Right lobe of liver (tissue), 6 donors: ENCODE results near the gene PDE4DIP. TPM values are rescaled to one million over a fixed set of nuclear protein-coding genes. Genes with fewer than 3 reads are reported as not detected.
"Not testable (repeated sequence)": the region's sequence is repeated elsewhere in the genome, so short reads cannot be mapped to it uniquely, and the experiment has no call there.

Experiments used
- ATAC-seq, 4 donors: fragments of 200-7000 bp; cut with Tn5 transposase; one replicate each; pipeline ENCODE4 v1.9.1; 2020; ENCODE audit warnings: mild to moderate bottlenecking in 4 of 4, moderate library complexity in 4 of 4
- DNase-seq, 3 donors: peaks; one replicate each; pipeline ENCODE4 v3.0.0-alpha.2; 2020
- H3K27ac ChIP-seq, 3 donors: fragments of 200-600 bp; one replicate each; pipeline ENCODE4 v1.8.0; 2022
- H3K27me3 ChIP-seq, 2 donors: fragments of 200-600 bp; one replicate each; pipeline ENCODE4 v1.8.0; 2022
- H3K36me3 ChIP-seq, 4 donors: fragments of 200-600 bp; sonication (generic) in 1 of 4; one replicate each; pipeline versions ENCODE4 v1.5.1 to v1.8.0; 2017 to 2022; ENCODE audit warnings: control low read depth in 1 of 4
- H3K4me1 ChIP-seq, 4 donors: fragments of 200-600 bp; sonication (generic) in 1 of 4; one replicate each; pipeline versions ENCODE4 v1.5.1 to v1.8.0; 2017 to 2022; ENCODE audit warnings: control low read depth in 1 of 4
- H3K4me3 ChIP-seq, 3 donors: fragments of 200-600 bp; one replicate each; pipeline ENCODE4 v1.8.0; 2022
- H3K9me3 ChIP-seq, 4 donors: fragments of 200-600 bp; sonication (generic) in 1 of 4; one replicate each; pipeline versions ENCODE4 v1.5.1 to v1.8.0; 2017 to 2022; ENCODE audit warnings: control low read depth in 1 of 4
- WGBS: methylation state at CpG from one replicate; pipeline ENCODE4 v1.1.6; 2018; ENCODE audit warnings: low coverage, low lambda C conversion rate; ENCODE audit not compliant: insufficient coverage; ENCODE audit errors: missing lambda C conversion rate; 5-methylcytosine and 5-hydroxymethylcytosine counted together
- intact Hi-C, 2 donors: fragments of 100-400 bp; cut with DNase I; formaldehyde crosslinking; loops; one replicate each; pipeline versions ENCODE4 v1.11.2 to v1.14.1; 2022
- long read RNA-seq: library from polyadenylated mRNA; unstranded; transcript quantifications from one replicate; pipeline ENCODE4 v2.0.0, GENCODE V29; 2019
- total RNA-seq, 6 experiments: library from RNA; depleted of rRNA in 2 of 6; stranded (reverse); fragments of >200 nt in 2 of 6; fragmentation: NEBNext Ultra II Directional in 3 of 6; extraction: Animal tissue kit (Norgen Biotek cat#: 25700) in 3 of 6; gene quantifications; one replicate each; pipeline versions ENCODE4 v1.1.0 to v1.2.4, GENCODE V29; 2016 to 2023
- donor health status: DM: no; HTN: yes; CAD: no.
- donor health status: DM: no; HTN: no; CAD: no.
- donor health status: DM: no; HTN: no; CAD: no.
- donor health status: DM: no; HTN: yes; CAD: no.
- donor health status: DM: no; HTN: yes; CAD: no.

Gene PDE4DIP
- 100 to 1,000 TPM in 1 of 6 experiments, 10 to 100 TPM in 5; 36.3 to 129 (median 57.9) TPM for total RNA-seq
- long read RNA-seq, full-length matches to known transcripts, result 4 of 20 reads
- long read RNA-seq, partial matches to known transcripts, result 13 of 20 reads
- long read RNA-seq, other reads (novel, unspliced or antisense), result 3 of 20 reads

DNA sequence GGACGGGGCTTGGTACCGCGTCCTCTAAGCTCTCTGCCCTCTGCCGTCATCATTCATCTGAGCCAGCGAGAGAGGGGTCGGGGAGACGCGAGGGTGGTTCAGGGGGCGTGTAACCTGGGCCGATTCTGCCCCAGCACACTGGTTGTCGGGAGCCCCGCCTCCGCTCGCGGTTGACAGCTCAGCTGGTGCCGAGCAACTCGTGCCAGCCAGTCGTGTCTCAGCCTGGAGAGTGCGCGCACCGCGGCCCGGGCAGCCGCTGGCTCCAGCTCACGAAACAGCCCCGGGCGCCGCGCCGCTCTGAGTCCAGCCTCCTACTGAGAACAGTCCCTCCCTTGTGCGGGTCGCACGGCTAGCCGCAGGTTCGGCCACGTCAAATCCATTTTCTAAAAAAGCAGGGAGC lies at the start of gene PDE4DIP:
TSS of gene PDE4DIP (plus strand) at position 209 of the 400 bp plus-strand sequence. CDS start 347 bp downstream, outside the sequence.
- H3K4me1 ChIP-seq, H3K27ac ChIP-seq, H3K9me3 ChIP-seq, intact Hi-C loops, H3K4me3 ChIP-seq, H3K27me3 ChIP-seq, H3K36me3 ChIP-seq: not testable (repeated sequence)
- DNase-seq (peak in 2 of 3 donors; percentile 27 to 56), ATAC-seq (peak; percentile 95 to 97 (median 96))
- no CpG with 5 or more reads among the region's 36 CpGs for WGBS

DNA sequence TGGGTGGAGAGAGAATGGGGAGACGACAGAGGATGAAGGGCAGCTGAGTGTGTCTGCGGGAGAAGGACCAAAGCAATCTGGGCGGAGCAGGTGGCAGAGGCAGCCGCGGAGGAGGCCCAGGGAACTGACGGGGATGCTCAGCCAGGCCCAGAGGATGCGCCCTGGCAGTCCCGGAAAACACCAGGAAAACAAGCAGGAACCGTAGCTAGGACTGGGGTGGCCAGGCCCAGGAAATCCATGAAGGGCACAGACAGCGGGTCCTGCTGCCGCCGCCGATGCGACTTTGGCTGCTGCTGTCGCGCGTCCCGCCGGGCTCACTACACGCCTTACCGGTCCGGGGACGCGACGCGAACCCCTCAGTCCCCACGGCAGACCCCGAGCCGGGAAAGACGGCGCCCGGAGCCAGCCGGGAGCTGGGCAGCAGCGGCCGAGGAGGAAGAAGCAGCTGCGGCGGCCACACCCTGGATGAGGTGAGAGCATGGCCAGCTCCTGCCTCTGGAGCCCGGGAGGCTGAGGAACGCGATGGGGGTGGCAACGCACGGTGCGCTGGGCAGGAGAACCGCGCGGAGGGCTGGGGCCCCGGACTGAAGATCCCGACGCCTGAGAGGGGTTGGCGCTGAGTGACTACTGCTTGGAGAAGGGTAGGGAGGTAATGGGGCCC lies 35.8 kb upstream of the PDE4DIP start:
- H3K4me1 ChIP-seq, intact Hi-C loops, H3K27me3 ChIP-seq, DNase-seq, H3K4me3 ChIP-seq, H3K9me3 ChIP-seq, H3K36me3 ChIP-seq, H3K27ac ChIP-seq: not testable (repeated sequence)
- peak in 3 of 4 donors; percentile 30 to 38 (median 37) for ATAC-seq
- WGBS, result no CpG with 5 or more reads among the region's 50 CpGs

DNA sequence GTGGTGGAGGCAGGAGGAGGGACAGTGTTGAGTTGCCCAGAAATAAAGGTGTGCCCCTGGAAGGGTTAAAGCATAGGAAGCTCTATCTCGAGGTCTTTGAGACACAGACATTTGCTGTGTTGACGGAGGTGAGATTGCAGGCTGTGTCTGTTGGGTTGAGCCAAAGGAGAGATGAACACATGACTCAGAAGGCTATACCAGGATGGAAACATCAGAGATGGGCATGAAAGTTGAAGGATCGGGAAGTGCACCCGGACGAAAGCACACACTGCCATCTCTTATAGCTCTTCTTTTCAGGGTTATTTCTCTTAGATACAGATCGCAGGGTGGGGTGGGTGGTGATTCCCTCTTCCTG lies 35.3 kb upstream of the PDE4DIP start:
- H3K36me3 ChIP-seq, H3K27ac ChIP-seq, intact Hi-C loops, H3K9me3 ChIP-seq, H3K27me3 ChIP-seq, ATAC-seq, H3K4me3 ChIP-seq, H3K4me1 ChIP-seq, DNase-seq: not testable (repeated sequence)
- WGBS, result no CpG with 5 or more reads among the region's 6 CpGs

DNA sequence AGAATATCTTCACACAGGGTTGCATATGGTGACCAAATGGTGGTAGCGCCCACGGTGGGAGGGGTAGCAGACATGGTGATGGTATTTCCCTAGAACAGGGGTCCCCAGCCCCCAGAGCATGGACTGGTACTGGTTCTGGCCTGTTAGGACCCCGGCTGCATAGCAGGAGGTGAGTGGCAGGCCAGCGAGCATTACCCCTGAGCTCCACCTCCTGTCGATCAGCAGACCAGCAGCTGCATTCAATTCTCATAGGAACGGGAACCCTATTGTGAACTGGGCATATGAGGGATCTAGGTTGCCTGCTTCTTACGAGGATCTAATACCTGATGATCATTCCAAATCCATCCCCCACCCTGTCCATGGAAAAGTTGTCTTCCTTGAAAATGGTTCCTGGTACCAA lies 22.0 kb upstream of the PDE4DIP start:
- H3K4me3 ChIP-seq, intact Hi-C loops, H3K27ac ChIP-seq, ATAC-seq, H3K27me3 ChIP-seq, H3K9me3 ChIP-seq, H3K36me3 ChIP-seq, DNase-seq, H3K4me1 ChIP-seq: not testable (repeated sequence)
- no CpG with 5 or more reads among the region's 7 CpGs for WGBS

DNA sequence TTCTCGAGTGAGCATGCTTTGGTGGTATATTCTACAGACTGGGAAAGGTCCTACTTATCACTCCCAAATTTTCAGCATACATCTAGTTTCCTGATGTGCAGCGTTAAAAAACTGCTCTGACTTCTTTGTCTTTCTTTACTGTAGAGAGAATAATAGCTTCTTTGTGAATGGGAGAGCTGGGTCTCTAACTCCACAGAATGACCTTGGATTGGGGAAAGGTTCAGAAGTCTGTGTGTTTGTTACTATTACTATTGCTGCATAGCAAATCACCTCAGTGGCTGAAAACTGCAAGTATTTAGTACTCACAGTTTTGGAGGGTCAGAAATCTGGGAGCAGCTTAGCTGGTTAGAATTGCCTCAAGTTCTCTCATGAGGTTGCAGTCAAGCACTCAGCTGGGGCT lies 20.4 kb upstream of the PDE4DIP start:
- WGBS, result 63% methylated on average over 1 of the region's 2 CpGs
- ATAC-seq, intact Hi-C loops, H3K36me3 ChIP-seq, DNase-seq, H3K4me1 ChIP-seq, H3K4me3 ChIP-seq, H3K27me3 ChIP-seq, H3K9me3 ChIP-seq, H3K27ac ChIP-seq: not testable (repeated sequence)

DNA sequence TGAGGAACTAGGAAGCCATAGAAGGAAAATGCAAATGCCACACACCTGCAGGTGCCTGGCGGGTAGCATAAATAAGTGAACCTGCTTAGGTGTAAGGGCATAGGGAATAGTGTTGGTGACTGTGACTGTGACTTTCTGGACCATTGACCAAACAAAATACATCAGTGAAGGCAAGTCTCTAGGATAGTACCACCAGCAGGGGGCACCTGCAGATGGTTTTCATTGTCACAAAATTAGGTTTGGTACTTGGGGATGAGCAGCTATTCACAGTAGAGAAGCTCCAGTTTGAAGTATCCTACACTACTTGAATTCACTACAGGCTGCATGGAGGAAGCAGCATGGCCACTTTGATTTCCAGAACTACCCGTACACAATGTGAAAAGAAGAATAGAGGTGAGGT lies 19.2 kb upstream of the PDE4DIP start:
- H3K4me1 ChIP-seq, H3K36me3 ChIP-seq, DNase-seq, H3K9me3 ChIP-seq, intact Hi-C loops, H3K27me3 ChIP-seq, H3K27ac ChIP-seq, H3K4me3 ChIP-seq: not testable (repeated sequence)
- ATAC-seq, result peak; percentile 90 to 98 (median 96)
- WGBS, result no CpG with 5 or more reads among the region's 2 CpGs

DNA sequence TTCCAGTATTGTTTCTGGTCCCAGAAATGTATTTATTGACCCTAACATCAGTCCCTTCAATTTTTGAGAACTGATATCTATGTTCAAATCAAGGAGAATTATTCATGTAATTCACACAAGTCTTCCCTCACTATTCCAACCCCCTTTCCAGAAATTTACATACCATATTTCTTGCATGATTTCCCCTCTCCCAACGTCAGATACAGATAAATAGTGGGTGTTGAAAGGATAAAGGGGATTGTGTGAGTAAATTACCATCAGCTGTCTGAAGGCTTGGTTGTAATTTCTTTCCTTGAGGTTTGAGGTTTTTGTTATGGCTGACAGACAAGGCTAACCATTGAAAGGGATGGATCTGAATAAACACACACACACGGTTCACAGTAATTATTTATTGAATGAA lies 15.7 kb upstream of the PDE4DIP start:
- H3K4me3 ChIP-seq, H3K4me1 ChIP-seq, intact Hi-C loops, H3K27me3 ChIP-seq, DNase-seq, H3K9me3 ChIP-seq, ATAC-seq, H3K27ac ChIP-seq, H3K36me3 ChIP-seq: not testable (repeated sequence)
- 45% methylated on average over 2 of the region's 2 CpGs for WGBS

DNA sequence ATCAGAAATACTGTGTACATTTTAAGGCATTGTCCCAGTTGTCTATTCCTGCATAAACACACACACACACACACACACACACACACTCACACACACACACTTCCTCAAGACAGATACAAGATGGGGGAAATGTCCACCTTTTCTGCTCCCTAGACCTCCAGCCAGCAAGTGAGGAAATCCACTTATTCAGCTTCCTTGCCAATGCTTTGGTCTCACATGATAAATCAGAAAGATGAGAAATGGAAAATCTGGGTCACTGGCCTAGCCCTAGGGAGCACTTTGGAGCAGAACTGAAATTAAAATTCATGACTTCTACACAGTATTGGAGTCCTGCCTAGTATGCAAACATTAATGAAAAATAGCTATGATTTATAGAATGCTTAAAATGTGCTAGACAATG lies 15.3 kb upstream of the PDE4DIP start:
- H3K4me1 ChIP-seq, H3K9me3 ChIP-seq, intact Hi-C loops, DNase-seq, H3K27me3 ChIP-seq, ATAC-seq, H3K36me3 ChIP-seq, H3K27ac ChIP-seq, H3K4me3 ChIP-seq: not testable (repeated sequence)

DNA sequence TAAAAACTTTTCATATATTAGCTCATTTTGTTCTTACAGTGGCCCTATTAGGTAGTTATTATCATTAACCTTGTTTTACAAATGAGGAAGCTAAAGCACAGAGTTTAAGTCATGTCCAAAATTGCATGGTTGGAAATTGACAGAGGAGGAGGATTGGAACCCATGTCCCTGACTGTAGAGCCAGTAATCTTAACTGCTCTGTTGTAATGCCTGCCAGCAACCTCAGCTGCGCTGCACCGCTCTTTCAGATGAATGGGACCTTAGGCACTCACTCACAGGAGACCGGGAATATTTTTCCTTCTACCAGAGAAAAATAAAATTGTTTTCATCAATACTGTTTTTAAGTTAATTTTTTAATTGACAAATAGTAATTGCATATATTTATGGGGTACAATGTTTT lies 14.9 kb upstream of the PDE4DIP start:
- H3K9me3 ChIP-seq, H3K4me3 ChIP-seq, H3K36me3 ChIP-seq, H3K27ac ChIP-seq, H3K4me1 ChIP-seq, ATAC-seq, intact Hi-C loops, DNase-seq, H3K27me3 ChIP-seq: not testable (repeated sequence)
- no CpG with 5 or more reads among the region's 3 CpGs for WGBS

DNA sequence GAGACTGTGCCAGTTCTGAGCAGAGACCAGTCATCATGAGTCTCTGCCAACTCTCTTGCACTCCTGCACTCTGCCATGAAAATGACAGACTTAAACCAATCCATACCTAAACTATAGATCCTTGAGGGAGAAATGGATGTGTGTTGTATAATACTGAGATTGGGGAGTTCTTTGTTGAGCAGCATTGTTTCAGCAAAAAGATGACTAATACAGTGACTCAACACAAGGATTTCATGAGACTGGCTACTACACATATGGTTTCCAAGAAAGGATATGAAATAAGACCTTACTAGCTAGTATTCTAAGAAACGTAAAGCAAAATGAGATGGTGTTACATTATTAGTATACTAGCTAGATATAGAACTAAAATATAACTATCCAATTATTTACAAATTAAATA lies 3.0 kb upstream of the PDE4DIP start:
- DNase-seq, intact Hi-C loops: not testable (repeated sequence)
- no CpG with 5 or more reads among the region's 1 CpG for WGBS

DNA sequence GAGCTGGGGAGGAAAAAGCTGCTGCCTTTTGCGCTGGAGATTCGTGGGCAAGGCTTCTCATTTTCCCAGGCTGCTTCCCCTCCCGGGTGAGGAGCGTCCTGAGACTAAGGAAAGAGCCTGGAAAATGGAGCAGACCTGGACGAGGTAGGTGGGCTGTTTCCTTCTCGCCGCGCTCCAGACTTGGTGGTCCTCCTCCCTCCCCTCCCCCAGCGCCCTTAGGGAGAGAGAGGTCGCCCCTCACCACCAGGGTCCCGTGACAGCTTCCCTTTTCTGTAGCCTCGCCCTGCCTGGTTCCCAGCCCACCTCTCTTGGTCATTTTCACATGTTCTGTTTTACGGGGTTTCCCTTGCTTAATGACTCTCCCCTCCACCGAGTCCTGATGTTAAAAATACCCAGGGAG lies 423 bp downstream of the PDE4DIP start:
- ATAC-seq, result peak; percentile 45 to 63 (median 58)
- H3K27me3 ChIP-seq, H3K27ac ChIP-seq, DNase-seq, intact Hi-C loops, H3K4me3 ChIP-seq, H3K36me3 ChIP-seq, H3K4me1 ChIP-seq, H3K9me3 ChIP-seq: not testable (repeated sequence)
- WGBS, result no CpG with 5 or more reads among the region's 14 CpGs

More for the DNA sequence above, 3.0 kb upstream of the PDE4DIP start:
- not testable (repeated sequence) for H3K4me1 ChIP-seq, H3K36me3 ChIP-seq, H3K4me3 ChIP-seq, H3K27me3 ChIP-seq, H3K27ac ChIP-seq, ATAC-seq, H3K9me3 ChIP-seq

DNA sequence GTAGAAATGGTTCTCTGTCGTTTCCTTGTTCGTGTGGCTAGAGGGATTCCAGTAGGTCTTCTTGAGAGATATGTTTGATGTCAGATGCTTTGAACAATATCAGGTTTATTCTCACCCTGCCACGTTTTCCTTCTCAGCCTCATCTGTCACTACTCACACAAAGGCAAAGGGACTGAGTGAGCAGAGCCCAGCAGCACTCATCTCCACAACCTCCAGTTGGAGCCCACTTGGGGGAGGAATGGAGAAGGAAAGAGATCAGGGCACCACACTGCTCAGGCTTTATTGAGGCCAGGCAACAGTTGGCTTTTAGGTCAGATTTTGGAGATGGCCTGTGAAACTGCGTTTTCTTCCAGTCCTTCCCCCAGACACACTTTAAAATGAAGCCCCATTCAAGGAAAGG lies 840 bp downstream of the PDE4DIP start:
- ATAC-seq, result peak; percentile 36 to 44 (median 40)
- WGBS, result no CpG with 5 or more reads among the region's 4 CpGs
- H3K4me1 ChIP-seq, DNase-seq, H3K4me3 ChIP-seq, H3K27ac ChIP-seq, intact Hi-C loops, H3K36me3 ChIP-seq, H3K27me3 ChIP-seq, H3K9me3 ChIP-seq: not testable (repeated sequence)
